Prostate gland (tissue), 2 donors: ENCODE results near the gene CARD14.

Experiments used
- POLR2AphosphoS5 ChIP-seq: sonication (generic); formaldehyde crosslinking; IDR thresholded peaks from one replicate; pipeline ENCODE4 v1.6.1; 2017; ENCODE audit warnings: antibody characterized with exemption
- TF ChIP-seq, protein P1 (sequence below), 4 experiments: fragments of 200-600 bp in 2 of 4; fragments of 450-650 bp in 2 of 4; sonication (generic) in 2 of 4; IDR thresholded peaks; 1 replicate in 3 of 4; 2 replicates in 1 of 4; pipeline ENCODE4 v1.5.1; 2016 to 2019; ENCODE audit warnings: antibody characterized with exemption in 4 of 4, mild to moderate bottlenecking in 2 of 4, moderate library complexity in 2 of 4

DNA sequence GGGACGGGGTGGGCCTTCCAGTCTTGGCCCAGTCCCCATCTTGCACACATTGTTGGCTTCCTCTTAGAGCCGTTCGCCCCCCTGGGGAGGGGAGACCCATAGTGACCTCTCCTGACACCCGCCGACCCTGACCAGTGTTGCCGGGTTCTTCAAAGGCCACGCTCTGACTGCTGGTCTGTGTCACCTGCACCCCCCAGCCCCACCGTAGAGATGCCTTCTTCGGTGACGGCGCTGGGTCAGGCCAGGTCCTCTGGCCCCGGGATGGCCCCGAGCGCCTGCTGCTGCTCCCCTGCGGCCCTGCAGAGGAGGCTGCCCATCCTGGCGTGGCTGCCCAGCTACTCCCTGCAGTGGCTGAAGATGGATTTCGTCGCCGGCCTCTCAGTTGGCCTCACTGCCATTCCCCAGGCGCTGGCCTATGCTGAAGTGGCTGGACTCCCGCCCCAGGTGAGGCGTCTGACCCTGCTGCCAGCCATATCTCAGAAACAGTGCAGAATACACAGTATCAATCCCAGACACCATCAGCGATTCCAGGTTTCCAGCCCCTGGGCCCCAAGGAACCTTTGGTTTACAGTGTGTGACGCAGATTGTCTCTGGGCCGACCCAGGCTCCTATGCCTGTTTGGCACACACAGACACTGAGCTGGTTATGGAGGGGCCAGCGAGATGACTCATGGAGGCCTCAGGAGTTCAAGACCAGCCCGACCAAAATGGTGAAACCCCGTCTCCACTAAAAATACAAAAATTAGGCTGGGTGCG, 51.7 kb downstream of the CARD14 start:
- TF ChIP-seq, protein P1, sequence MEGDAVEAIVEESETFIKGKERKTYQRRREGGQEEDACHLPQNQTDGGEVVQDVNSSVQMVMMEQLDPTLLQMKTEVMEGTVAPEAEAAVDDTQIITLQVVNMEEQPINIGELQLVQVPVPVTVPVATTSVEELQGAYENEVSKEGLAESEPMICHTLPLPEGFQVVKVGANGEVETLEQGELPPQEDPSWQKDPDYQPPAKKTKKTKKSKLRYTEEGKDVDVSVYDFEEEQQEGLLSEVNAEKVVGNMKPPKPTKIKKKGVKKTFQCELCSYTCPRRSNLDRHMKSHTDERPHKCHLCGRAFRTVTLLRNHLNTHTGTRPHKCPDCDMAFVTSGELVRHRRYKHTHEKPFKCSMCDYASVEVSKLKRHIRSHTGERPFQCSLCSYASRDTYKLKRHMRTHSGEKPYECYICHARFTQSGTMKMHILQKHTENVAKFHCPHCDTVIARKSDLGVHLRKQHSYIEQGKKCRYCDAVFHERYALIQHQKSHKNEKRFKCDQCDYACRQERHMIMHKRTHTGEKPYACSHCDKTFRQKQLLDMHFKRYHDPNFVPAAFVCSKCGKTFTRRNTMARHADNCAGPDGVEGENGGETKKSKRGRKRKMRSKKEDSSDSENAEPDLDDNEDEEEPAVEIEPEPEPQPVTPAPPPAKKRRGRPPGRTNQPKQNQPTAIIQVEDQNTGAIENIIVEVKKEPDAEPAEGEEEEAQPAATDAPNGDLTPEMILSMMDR (IDR thresholded peaks at IDR 0.05), result no peak
- TF ChIP-seq POLR2AphosphoS5, result no peak
